ENCODE measurements around the gene ARSA. TPM values are rescaled to one million over a fixed set of nuclear protein-coding genes. Genes with fewer than 3 reads are reported as not detected.

The ARSA gene
- total and polyA plus RNA-seq, 4 donors, result 6.8 to 28.0 (median 15.8) TPM

DNA sequence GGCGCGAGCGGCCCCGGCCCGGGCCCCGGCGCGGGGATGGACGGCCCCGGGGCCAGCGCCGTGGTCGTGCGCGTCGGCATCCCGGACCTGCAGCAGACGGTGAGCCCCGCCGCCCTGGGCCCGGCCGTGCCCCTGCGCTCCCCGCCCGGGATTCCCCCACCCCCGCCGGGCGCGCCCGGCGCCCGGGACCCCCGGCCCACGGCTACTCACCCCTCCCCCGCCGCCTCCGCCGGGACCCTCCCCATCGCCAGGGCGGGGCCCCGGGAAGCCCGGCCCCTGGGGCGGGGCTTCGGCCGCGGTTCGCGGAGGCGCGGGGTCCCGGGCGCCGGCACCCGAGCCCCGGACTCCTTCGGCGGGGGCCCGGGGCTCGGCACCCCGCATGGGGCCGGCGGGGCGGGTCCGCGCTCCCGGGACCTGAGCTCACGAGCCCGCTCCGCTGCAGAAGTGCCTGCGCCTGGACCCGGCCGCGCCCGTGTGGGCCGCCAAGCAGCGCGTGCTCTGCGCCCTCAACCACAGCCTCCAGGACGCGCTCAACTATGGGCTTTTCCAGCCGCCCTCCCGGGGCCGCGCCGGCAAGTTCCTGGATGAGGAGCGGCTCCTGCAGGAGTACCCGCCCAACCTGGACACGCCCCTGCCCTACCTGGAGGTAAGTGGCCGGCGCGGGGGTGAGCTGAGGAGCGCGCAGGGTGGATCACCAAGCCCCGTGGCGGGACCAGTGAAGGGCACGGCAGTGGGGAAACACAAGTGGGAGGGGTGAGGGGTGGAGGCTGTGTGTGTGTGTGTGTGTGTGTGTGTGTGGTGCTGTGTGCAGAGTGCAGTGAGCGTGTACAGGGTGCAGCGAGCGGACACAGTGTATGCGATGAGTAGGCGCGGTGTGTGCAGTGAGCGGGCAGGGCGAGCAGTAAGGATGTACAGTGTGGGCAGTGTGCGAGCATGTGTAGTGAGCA lies 46.9 kb upstream of the ARSA start:
- Histone ChIP-seq H3K36me3 (ENCODE audit: control insufficient read depth in 4 of 4, insufficient read depth in 3 of 4, low read depth in 1 of 4, low read length in 3 of 4) (no peaks in the 10 kb centered on the region), H3K4me1 (ENCODE audit: control insufficient read depth in 4 of 4, insufficient read depth in 4 of 4, low read length in 3 of 4) (peaks cover 0 to 14% (median 5%) of the 10 kb centered on the region in 4 donors), H3K9me3 (ENCODE audit: control insufficient read depth in 4 of 4, low read length in 3 of 4) (no peaks in the 10 kb centered on the region), H3K4me3 (ENCODE audit: low read depth in 1 of 3, low read length in 3 of 3) (peak overlapping the region in 2 of 3 donors; percentile 28 to 56), H3K27ac (ENCODE audit: low read depth in 1 of 2, low read length in 2 of 2) (no peak overlapping the region), H3K27me3 (ENCODE audit: control insufficient read depth in 4 of 4, insufficient read depth in 4 of 4, low read length in 3 of 4) (no peaks in the 10 kb centered on the region), H3K9ac (ENCODE audit: low read depth in 1 of 2, low read length in 2 of 2) (no peak overlapping the region)
- peak; percentile 33 for DNase-seq (ENCODE audit: low spot score)
- TF ChIP-seq EGR1 (IDR thresholded peaks at IDR 0.05; ENCODE audit: low read depth in 2 of 2), result no peak
- TF ChIP-seq RXRA (IDR thresholded peaks at IDR 0.05), result no peak
- TF ChIP-seq, protein P1, sequence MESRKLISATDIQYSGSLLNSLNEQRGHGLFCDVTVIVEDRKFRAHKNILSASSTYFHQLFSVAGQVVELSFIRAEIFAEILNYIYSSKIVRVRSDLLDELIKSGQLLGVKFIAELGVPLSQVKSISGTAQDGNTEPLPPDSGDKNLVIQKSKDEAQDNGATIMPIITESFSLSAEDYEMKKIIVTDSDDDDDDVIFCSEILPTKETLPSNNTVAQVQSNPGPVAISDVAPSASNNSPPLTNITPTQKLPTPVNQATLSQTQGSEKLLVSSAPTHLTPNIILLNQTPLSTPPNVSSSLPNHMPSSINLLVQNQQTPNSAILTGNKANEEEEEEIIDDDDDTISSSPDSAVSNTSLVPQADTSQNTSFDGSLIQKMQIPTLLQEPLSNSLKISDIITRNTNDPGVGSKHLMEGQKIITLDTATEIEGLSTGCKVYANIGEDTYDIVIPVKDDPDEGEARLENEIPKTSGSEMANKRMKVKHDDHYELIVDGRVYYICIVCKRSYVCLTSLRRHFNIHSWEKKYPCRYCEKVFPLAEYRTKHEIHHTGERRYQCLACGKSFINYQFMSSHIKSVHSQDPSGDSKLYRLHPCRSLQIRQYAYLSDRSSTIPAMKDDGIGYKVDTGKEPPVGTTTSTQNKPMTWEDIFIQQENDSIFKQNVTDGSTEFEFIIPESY (IDR thresholded peaks at IDR 0.05), result no peak
- TF ChIP-seq SP1 (IDR thresholded peaks at IDR 0.05), result no peak
- TF ChIP-seq, protein P2, sequence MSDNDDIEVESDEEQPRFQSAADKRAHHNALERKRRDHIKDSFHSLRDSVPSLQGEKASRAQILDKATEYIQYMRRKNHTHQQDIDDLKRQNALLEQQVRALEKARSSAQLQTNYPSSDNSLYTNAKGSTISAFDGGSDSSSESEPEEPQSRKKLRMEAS (IDR thresholded peaks at IDR 0.05), result no peak
- TF ChIP-seq HNF4G (IDR thresholded peaks at IDR 0.05), result no peak
- no peak for TF ChIP-seq NR2F2 (IDR thresholded peaks at IDR 0.05)
- TF ChIP-seq GABPA (IDR thresholded peaks at IDR 0.05 in 1 of 2, conservative IDR thresholded peaks at IDR 0.05 in 1 of 2), result no peak
- no peak for TF ChIP-seq RAD21 (IDR thresholded peaks at IDR 0.05)
- no peak for TF ChIP-seq FOXA2 (IDR thresholded peaks at IDR 0.05)
- TF ChIP-seq, protein P3, sequence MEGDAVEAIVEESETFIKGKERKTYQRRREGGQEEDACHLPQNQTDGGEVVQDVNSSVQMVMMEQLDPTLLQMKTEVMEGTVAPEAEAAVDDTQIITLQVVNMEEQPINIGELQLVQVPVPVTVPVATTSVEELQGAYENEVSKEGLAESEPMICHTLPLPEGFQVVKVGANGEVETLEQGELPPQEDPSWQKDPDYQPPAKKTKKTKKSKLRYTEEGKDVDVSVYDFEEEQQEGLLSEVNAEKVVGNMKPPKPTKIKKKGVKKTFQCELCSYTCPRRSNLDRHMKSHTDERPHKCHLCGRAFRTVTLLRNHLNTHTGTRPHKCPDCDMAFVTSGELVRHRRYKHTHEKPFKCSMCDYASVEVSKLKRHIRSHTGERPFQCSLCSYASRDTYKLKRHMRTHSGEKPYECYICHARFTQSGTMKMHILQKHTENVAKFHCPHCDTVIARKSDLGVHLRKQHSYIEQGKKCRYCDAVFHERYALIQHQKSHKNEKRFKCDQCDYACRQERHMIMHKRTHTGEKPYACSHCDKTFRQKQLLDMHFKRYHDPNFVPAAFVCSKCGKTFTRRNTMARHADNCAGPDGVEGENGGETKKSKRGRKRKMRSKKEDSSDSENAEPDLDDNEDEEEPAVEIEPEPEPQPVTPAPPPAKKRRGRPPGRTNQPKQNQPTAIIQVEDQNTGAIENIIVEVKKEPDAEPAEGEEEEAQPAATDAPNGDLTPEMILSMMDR (IDR thresholded peaks at IDR 0.05; ENCODE audit: low read depth, low read length, missing input control), result no peak
- no peak for TF ChIP-seq JUND (IDR thresholded peaks at IDR 0.05)
- WGBS, result 8% methylated on average over 105 of the region's 105 CpGs

DNA sequence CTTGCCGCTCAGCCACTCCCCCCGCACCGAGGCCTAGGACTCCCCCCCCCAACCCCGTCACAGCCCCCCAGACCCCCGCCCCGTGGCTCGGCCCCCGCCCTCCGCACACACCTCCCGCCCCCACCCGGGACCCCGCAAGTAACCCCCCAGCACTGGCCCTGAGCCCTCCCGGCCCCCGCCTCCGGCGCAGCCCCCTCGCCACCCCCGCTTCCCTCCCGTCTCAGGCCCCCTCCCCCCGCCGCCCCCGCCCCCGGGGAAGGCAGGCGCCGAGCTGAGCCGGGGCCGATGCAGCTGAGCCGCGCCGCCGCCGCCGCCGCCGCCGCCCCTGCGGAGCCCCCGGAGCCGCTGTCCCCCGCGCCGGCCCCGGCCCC lies 46.2 kb upstream of the ARSA start:
- TF ChIP-seq HNF4A (conservative IDR thresholded peaks at IDR 0.05) (no peak), SP1 (IDR thresholded peaks at IDR 0.05) (no peak), FOXA1 (IDR thresholded peaks at IDR 0.05) (no peak), YY1 (IDR thresholded peaks at IDR 0.05) (no peak), HNF4G (IDR thresholded peaks at IDR 0.05) (no peak), FOXA2 (IDR thresholded peaks at IDR 0.05) (no peak), TAF1 (conservative IDR thresholded peaks at IDR 0.05) (no peak), JUND (IDR thresholded peaks at IDR 0.05) (no peak), GABPA (IDR thresholded peaks at IDR 0.05 in 1 of 2, conservative IDR thresholded peaks at IDR 0.05 in 1 of 2) (no peak), RAD21 (IDR thresholded peaks at IDR 0.05) (no peak), NR2F2 (IDR thresholded peaks at IDR 0.05) (no peak), RXRA (IDR thresholded peaks at IDR 0.05) (no peak)
- TF ChIP-seq, protein P2 (IDR thresholded peaks at IDR 0.05), result no peak
- TF ChIP-seq, protein P3 (IDR thresholded peaks at IDR 0.05; ENCODE audit: low read depth, low read length, missing input control), result no peak
- TF ChIP-seq, protein P1 (IDR thresholded peaks at IDR 0.05), result no peak
- TF ChIP-seq, protein P4, sequence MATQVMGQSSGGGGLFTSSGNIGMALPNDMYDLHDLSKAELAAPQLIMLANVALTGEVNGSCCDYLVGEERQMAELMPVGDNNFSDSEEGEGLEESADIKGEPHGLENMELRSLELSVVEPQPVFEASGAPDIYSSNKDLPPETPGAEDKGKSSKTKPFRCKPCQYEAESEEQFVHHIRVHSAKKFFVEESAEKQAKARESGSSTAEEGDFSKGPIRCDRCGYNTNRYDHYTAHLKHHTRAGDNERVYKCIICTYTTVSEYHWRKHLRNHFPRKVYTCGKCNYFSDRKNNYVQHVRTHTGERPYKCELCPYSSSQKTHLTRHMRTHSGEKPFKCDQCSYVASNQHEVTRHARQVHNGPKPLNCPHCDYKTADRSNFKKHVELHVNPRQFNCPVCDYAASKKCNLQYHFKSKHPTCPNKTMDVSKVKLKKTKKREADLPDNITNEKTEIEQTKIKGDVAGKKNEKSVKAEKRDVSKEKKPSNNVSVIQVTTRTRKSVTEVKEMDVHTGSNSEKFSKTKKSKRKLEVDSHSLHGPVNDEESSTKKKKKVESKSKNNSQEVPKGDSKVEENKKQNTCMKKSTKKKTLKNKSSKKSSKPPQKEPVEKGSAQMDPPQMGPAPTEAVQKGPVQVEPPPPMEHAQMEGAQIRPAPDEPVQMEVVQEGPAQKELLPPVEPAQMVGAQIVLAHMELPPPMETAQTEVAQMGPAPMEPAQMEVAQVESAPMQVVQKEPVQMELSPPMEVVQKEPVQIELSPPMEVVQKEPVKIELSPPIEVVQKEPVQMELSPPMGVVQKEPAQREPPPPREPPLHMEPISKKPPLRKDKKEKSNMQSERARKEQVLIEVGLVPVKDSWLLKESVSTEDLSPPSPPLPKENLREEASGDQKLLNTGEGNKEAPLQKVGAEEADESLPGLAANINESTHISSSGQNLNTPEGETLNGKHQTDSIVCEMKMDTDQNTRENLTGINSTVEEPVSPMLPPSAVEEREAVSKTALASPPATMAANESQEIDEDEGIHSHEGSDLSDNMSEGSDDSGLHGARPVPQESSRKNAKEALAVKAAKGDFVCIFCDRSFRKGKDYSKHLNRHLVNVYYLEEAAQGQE (IDR thresholded peaks at IDR 0.05), result no peak
- Histone ChIP-seq H3K27ac (ENCODE audit: low read depth in 1 of 2, low read length in 2 of 2) (no peak overlapping the region), H3K9ac (ENCODE audit: low read depth in 1 of 2, low read length in 2 of 2) (no peak overlapping the region), H3K9me3 (ENCODE audit: control insufficient read depth in 4 of 4, low read length in 3 of 4) (no peaks in the 10 kb centered on the region), H3K27me3 (ENCODE audit: control insufficient read depth in 4 of 4, insufficient read depth in 4 of 4, low read length in 3 of 4) (no peaks in the 10 kb centered on the region), H3K4me1 (ENCODE audit: control insufficient read depth in 4 of 4, insufficient read depth in 4 of 4, low read length in 3 of 4) (peaks cover 0 to 14% (median 5%) of the 10 kb centered on the region in 4 donors), H3K36me3 (ENCODE audit: control insufficient read depth in 4 of 4, insufficient read depth in 3 of 4, low read depth in 1 of 4, low read length in 3 of 4) (no peaks in the 10 kb centered on the region), H3K4me3 (ENCODE audit: low read depth in 1 of 3, low read length in 3 of 3) (peak overlapping the region in 1 of 3 donors; percentile 56)
- WGBS, result 1% methylated on average over 43 of the region's 43 CpGs
- DNase-seq (ENCODE audit: low spot score), result no peak
